GM19455 (cell line): Measurements from ENCODE around the gene ALG14.
"Not testable (repeated sequence)": the region's sequence is repeated elsewhere in the genome, so short reads cannot be mapped to it uniquely, and the experiment has no call there.

Source experiments
- ATAC-seq: cut with Tn5 transposase; IDR thresholded peaks from one replicate; pipeline ENCODE4 v1.9.1; 2021; ENCODE audit not compliant: unreplicated experiment

Gene ALG14

DNA sequence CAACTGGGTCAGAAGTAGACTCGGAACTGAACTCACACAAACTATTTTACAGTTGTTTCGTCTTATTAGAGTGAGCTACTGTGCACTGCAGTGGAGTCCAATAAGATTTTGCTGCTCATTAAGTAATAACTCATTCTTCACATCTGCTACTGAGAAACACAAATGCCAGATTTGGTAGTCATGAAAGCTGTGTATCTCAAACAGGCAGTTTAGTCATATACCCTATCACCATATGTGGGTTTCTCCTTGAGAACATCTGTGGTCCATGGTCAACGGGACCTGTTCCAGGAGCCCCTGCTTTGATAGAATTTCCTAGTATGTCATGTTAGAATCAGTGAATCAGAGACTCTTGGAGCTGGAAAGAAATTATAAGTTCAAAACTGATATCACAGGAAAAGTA is 60.4 kb downstream of the ALG14 start:
- ATAC-seq = no peak

DNA sequence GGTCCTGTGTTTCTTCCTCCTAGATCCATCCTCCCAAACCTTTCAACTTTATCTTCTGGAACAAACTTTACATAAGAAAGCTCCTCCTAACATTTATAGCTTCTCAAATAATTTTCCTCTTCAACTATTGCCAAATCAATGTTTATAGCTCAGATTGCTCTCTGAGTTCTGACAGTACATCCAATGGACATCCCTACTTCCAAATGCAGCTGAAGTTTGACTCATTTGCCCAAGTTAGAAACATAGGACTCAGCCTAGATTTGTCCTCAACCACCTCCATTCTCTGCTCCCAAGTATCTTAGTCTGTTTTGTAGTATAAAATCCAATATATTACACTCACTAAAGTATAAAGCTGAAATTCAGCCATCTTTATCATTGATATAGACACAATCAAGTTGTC is 62.6 kb downstream of the ALG14 start:
- no peak for ATAC-seq

DNA sequence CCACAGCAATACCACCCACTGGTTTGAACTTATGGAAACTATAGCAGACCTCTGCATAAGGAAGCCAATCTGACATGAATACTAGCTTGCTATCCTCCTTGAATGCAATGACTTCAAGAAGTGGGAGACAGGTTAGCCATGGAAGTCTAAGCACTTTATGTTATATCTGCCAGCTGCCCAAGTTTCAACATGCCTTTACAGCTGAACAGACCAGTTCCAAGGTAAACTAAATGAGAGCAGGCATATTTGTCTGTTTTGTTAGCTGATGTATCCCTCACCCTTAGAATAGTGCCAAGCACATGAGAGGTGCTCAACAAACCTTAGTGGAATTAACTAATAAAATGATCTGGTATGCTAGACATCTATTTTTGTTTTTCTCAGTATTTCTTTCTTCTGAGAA is 65.1 kb downstream of the ALG14 start:
- no peak for ATAC-seq

DNA sequence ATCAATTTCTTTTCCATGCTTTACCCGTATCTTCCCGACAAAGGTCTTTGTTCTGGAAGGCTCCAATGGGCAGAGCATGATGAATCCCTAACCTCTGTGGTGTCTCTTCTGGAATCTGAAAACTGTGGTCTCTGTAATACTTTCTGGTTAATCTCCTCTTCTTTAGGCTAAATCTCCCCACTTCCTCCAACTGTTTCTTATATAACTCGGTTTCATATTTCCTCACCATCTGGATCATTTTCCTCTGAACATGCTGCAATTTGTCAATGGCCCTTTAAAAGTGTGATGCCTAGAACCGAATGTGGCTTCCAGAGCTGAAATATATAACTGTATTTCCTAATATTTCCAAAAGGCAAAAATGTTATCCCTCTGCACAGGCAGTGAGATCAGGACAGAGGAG is 66.1 kb downstream of the ALG14 start:
- ATAC-seq = no peak

DNA sequence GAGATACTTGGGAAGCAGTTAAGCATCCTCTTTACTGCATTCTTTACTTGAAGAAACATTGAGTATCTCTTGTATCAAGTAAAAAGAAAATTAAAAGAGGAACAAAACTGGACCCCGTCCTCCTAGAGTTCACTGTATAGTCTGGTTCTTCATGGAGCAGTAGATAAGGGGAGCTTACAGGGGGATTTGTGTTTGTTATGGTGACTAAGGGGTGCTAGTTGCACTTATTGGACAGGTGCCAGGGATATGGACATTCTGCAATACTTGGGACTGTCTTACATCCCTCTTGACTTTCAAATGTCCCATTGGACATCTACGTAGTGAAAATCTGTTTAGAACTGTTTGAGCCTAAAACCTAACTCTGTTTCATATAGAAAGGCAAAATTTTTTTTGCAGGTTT is 67.2 kb downstream of the ALG14 start:
- ATAC-seq = no peak

DNA sequence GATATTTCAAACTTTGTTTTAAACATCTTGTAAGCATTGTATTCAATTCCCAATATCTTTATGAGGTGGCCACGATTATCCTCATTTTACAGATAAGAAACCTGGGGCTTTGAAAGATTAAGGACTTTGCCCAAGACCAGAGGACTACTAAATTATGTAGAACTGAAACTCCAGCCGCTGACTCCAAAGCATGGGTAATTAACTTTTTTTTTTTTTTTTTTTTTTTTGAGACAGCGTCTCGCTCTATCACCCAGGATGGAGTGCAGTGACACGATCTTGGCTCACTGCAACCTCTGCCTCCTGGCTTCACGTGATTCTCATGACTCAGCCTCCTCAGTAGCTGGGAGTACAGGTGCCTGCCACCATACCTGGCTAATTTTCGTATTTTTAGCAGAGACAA is 68.7 kb downstream of the ALG14 start:
- no peak for ATAC-seq

DNA sequence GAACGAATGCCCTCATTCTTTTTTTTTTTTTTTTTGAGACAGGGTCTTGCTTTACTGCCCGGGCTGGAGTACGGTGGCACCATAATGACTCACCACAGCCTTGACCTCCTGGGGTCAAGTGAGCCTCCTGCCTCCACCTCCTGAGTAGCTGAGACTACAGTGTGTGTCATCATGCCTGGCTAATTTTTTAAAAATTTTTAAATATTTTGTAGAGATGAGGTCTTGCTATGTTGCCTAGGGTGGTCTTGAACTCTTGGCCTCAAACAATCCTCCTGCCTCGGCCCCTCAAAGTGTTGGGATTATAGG is 69.4 kb downstream of the ALG14 start:
- ATAC-seq = no peak

DNA sequence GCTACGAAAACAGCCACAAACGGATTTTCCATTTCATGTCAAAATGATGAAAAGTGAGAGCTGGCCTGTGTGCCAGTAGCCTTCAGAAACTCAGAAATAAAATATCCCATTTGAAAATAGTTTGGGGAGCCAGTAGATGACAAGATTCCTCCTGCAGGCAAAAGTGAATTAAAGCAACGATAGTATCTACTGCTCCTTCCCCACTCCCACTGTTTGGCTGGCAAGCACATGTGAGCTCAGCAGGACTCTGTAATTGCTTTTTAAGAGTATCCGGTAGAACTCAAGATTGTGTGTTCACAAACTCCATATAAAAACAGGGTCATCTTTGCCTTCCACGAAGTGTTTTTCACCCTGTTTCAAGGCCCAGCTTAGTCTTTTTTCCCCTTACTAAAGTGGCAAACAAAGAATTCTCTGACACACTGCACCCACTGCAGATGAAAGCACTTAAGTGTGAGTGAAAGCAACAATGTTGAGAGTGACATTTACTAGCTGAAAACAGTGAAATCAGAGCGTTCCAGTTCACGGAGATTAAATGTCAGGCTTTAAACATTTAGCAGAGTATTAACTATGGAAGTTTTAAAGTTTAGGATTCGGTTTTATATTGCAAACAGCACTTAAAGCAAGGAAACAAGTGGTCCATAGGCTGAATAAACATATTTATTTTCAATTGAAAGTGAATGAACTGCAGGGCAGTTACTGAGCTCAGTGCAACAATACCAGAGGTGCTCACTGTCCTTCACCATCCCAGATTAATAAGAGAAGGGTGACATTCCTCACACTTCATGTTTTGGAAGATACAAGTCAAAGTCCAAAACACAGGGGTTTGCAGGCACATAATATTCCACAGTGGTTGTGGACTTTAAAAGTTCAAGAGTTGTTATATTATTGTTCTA is 70.0 kb downstream of the ALG14 start:
- no peak for ATAC-seq

DNA sequence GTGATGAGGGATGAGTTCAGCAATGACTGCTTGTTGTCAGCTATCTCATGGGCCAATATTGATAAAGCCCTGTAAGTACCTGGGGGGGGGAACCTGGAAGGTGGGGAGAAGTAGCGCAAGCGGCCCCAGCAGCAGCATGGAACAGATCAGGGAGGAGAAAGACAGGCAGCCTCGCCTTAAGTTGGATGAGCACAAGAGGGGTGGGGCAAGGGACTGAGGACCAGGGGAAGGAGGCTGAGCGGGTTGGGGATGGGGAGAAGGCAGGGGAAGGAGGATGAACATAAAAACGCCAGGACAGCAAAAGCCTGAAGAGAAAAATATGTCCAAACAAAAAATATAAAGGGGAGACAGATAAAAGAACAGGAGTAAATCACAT is 70.6 kb downstream of the ALG14 start:
- no peak for ATAC-seq

DNA sequence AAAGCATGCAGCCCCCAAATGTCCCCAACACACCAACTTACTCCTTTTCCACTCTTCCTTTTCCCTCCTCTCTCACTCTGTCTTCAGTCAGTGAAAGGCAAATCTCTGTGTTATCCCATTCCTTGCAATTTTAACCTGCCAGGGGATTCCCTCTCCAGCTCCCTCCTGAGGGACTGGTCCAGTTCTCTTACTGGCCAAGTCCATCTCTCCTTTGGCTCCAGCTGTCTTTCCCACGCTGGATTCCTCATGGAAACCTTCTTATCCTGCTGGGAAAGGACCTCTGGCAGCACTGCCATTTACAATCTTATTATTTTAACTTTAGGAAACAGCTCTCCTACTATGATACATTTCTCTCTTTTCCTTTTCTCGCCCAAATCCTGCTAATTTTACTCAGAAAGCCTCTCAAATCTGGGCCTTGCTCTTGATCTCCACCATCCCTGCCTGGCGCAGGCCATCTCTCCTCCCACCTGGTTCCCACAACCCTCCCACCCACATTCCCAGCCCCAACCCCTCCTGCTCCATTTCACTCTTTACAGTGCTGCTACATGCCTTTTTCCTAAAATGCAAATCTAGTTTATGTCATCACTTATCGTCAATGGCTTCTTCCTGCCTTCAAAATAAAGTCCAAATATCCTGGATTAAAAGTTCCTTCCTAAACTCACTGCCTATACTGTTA is 73.2 kb downstream of the ALG14 start:
- no peak for ATAC-seq

DNA sequence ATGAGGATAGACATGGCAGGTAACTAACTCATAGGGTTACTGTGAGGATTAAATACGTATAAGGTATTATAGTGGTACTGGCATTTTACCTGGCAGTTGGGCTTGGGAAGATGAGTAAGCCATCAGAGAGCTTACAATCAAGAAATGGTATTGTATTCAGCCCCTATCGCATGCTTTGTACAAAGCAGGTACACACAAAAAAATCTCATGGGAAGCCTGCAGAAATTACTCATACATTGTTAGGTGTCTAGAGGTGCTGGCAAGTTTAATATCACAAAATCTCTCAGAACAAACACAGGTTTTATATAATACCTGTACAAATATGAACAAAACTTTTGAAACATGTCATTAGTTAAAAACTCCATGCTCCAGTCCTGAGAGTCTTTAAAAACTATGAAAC is 74.0 kb downstream of the ALG14 start:
- ATAC-seq = no peak

DNA sequence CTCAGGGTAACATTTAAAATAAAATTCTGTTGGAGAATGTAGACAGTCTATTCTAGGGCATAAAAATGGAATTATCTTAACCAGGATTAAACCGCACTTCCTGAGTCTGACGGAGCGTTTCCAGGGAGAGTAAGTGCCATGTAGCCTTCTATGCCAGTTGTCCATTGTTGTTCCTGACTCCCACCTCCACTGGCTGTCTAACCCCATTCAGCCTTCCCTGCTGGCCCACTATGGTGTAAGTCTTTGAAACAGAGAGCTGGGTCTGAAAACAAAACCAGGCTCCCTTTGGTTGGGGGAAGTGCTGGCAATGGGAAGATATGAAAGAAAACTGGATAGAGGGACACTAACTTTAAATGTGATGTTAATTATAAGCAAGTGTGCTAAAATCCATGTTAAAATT is 74.6 kb downstream of the ALG14 start:
- no peak for ATAC-seq

DNA sequence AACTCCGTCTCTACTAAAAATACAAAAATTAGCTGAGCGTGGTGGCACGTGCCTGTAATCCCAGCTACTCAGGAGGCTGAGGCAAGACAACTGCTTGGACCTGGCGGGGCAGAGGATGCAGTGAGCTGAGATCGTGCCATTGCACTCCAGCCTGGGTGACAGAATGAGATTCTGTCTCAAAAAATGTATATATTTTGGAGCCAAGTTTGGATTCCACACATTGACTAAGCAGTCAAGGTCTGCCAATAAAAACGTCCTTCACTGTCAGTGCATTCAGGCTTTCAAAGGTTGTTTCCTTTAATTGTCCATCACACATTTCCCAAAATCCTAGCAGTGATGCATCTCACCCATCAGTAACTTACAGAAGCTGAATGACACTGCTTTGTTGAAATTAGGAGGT is 77.2 kb downstream of the ALG14 start:
- ATAC-seq = not testable (repeated sequence)

DNA sequence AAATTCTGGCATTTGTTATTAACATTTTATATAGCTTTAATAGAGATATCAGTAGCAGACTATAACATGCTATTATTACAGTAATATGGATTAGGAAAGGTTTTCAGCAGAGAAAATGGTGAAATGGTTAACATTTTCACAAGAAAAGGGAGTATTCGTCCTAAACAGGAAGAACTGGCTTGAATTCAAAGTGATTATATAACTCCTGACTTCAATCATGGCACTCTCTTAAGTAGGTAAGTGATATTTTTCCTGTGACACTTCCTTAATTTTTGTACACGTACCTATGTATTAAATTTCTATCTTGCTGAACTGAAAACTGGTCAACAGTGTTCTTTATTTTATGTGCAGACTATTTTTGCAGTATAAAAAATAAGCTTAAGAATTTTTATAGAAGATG is 77.9 kb downstream of the ALG14 start:
- ATAC-seq = no peak

DNA sequence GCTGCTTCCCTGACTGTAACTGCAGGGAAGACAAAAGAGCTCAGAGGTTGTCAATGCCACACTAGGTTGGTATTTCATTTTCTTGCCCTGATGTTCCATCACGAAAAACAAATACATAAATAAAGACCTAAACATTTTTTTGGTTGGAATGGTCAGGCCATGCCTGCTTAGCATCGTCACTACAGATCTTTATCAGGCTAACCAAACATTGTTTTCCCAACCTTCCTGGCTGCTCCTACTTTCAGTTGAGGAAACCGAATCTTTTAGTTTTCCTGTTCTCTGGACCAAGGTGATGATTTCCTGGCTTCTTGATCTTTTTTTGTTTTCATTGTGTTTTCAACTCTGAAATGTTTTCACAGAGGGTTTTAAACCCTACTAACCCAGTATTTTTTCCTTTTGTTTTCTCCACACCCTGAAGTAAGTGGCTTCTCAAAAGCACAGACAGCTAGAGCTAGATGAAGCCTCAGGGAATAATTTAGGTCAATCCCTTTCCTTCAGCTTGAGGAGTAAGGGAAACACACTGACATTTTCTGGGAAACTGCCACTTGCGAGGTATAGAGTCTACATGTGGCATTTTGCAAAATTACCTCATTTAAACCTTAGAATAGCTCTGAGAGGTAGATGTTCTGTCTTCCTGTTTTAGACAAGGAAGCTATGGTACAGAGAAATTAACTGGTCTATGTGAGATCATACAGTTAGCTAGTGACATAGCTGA is 78.7 kb downstream of the ALG14 start:
- no peak for ATAC-seq

DNA sequence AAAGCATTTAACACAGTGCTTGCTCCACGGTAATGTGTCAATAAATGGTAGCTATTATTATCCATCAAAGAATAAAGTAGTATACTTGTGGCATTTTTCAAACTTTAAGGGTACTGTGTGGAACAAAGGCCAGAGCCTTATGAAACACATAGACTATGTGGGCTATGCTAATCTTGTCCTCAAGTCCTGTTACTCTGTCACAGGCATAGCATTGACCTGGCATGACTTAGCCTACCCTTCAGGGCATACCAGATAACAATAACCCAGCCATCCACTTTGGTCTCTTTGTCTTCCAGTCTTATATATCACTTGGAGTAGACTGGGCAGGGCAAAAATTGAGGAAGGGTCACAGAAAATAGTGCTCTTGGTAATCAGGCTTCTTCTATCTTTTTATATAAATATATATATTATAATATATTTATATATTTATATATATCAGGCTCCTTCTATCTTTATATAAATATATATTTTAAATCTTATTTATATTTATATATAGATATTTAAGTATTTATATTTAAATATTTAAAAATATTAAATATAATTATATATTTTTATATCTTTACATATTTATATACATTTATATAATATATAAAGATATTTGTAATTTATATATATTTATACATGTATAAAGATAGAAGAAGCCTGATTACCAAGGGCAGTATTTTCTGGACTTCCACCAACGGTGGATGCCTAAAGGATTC is 79.7 kb downstream of the ALG14 start:
- ATAC-seq = no peak

DNA sequence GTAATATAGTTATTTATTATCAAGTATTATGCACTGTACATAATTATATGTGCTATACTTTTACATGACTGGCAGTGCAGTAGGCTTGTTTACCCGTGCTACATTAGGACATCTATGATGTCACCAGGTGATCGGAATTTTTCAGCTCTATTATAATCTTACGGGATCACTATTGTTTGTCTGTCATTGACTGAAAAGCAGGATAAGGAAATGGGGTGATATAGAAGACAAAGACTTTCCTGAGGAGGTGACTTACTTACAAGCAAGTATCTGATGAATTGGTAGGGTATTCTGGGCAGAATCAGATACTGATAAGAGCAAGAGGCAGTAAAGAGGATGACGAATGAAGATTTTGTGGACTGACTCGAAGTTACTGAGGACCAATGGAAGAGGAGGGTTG is 80.6 kb downstream of the ALG14 start:
- ATAC-seq = no peak

DNA sequence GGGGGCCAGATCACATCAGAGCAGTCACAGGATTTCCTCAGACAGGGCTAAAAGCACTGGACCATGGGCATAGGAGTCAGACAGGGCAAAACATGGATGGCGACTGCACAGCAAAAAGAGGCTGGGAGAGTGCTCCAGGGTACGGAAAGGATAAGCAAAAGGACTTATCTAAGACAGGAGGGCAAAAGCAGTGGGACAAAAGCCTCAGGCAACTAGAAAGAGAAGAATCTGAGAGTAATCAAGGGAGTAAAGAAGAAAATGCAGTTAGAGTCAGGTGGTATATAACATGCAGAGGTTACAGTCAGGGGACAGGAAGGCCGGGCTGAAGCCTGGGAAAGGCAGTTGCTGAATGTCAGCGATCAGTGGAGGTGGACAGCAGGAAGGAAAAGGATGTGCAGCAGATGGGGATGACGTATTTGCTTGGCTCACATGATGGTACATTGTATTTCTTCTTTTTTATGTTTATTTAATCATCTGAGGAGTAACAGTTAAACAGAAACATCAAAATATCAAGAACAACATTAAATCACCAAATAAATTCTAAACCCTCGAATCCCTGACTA is 82.8 kb downstream of the ALG14 start:
- no peak for ATAC-seq

DNA sequence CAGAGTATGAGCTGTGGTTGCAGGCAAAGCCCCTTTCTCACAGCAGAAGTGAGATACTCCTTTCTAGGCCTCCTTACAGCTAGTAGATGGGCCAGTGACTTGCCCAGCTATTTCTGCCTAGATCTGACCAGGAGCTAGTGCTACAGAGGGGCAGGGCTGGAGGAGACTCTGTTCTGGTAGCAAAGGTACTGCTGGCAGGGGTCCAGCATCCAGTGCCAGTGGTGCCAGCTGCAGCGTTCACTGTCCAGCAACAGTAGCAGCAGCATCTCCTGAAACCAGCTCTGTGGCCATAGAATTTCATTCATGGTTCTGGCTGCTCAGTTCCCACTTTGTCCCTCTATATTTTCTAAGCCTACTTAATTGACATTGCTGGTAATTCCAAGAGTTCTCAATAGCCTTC is 83.4 kb downstream of the ALG14 start:
- ATAC-seq = no peak

DNA sequence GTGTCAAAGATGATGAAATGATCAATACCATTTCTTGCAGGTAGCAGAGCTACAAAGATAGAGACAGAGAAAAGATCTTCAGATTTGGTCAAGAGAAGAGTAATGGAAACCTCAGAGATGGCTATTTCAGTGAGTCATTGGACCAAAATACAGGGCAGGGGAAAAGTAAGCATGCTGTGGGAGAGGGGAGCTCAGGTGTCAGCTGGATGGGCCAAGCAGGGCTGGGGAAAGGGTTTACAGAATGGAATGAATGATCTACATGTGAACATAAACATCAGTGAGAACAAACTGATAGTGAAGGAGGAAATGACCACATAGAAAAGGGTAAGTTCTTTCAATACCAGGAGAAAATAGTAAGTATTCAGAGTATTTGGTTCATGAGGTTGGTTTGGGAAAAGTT is 84.4 kb downstream of the ALG14 start:
- ATAC-seq = no peak

DNA sequence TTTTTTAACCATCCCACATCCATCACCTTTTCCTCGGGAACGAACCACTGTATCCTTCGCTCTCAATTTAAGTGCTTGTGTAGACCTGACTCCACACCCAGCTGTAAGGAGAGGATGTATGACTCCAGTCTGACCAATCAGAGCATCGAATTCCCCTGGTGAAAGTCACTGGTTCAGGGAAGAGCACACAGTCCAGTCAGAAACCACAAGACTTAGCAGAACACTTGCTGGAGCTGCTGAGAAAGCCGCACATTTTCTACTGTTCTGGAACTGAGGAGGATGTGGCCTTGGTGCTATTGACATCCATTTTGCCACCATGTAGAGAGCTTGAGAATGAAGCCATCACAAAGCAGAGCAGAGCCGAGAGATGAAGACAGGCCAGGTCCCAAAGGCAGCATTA is 86.0 kb downstream of the ALG14 start:
- no peak for ATAC-seq
